Renal cortex interstitium (tissue), 11 donors: Measurements from ENCODE around the gene LRRC49. TPM values are rescaled to one million over a fixed set of nuclear protein-coding genes. Genes with fewer than 3 reads are reported as not detected.
"Not testable (repeated sequence)": the region's sequence is repeated elsewhere in the genome, so short reads cannot be mapped to it uniquely, and the experiment has no call there.

ENCODE experiments used
- DNase-seq, 11 donors: peaks; one replicate each; pipeline ENCODE4 v3.0.0-alpha.2; 2013; ENCODE audit warnings: low read depth in 9 of 11, low spot score in 4 of 11; ENCODE audit errors: extremely low read depth in 1 of 11
- polyA plus RNA-seq, 3 donors: library from polyadenylated mRNA; unstranded; fragments of 120-200 nt; gene quantifications; one replicate each; pipeline ENCODE4 v1.2.1, GENCODE V29; 2013; ENCODE audit not compliant: insufficient read length in 3 of 3

Gene LRRC49
- polyA plus RNA-seq, 3 donors = 14.9 to 23.4 (median 21.4) TPM

GRCh38 chr15:70907784-70908471, 15.3 kb downstream of the LRRC49 start:
- DNase-seq = no peak

GRCh38 chr15:70910958-70911357, 18.3 kb downstream of the LRRC49 start:
- no peak for DNase-seq

- DNase-seq = no peak
Measured at GRCh38 chr15:70912187-70912586, 19.6 kb downstream of the LRRC49 start.

- no peak for DNase-seq
Measured at GRCh38 chr15:70916531-70916930, 23.9 kb downstream of the LRRC49 start.

- no peak for DNase-seq
Measured at GRCh38 chr15:70917955-70918354, 25.3 kb downstream of the LRRC49 start.

GRCh38 chr15:70920981-70921696, 28.5 kb downstream of the LRRC49 start:
- DNase-seq = no peak

GRCh38 chr15:70922119-70922518, 29.5 kb downstream of the LRRC49 start:
- DNase-seq = no peak

GRCh38 chr15:70923311-70924080, 30.9 kb downstream of the LRRC49 start:
- DNase-seq = no peak

GRCh38 chr15:70926914-70927313, 34.3 kb downstream of the LRRC49 start:
- not testable (repeated sequence) for DNase-seq

GRCh38 chr15:70931821-70932220, 39.2 kb downstream of the LRRC49 start:
- no peak for DNase-seq

- no peak for DNase-seq
Measured at GRCh38 chr15:70932397-70932796, 39.8 kb downstream of the LRRC49 start.

GRCh38 chr15:70933411-70933810, 40.8 kb downstream of the LRRC49 start:
- no peak for DNase-seq

GRCh38 chr15:70935631-70936030, 43.0 kb downstream of the LRRC49 start:
- no peak for DNase-seq

GRCh38 chr15:70936326-70936725, 43.7 kb downstream of the LRRC49 start:
- DNase-seq = peak in 1 of 11 donors; percentile 8

GRCh38 chr15:70943285-70943684, 50.7 kb downstream of the LRRC49 start:
- peak in 6 of 11 donors; percentile 4 to 44 (median 15) for DNase-seq

- no peak for DNase-seq
Measured at GRCh38 chr15:70947351-70948335, 55.0 kb downstream of the LRRC49 start.

- no peak for DNase-seq
Measured at GRCh38 chr15:70950953-70951352, 58.3 kb downstream of the LRRC49 start.

GRCh38 chr15:70954171-70954570, 61.5 kb downstream of the LRRC49 start:
- no peak for DNase-seq

- no peak for DNase-seq
Measured at GRCh38 chr15:70954733-70955132, 62.1 kb downstream of the LRRC49 start.
